GM12892 (cell line): ENCODE data around the gene RPL10A.

Experiments used
- POLR2A ChIP-seq: IDR thresholded peaks from 2 replicates; pipeline ENCODE4 v1.6.1; 2011; ENCODE audit warnings: low read depth, low read length, control low read depth
- POLR2AphosphoS5 ChIP-seq: IDR thresholded peaks from 2 replicates; pipeline ENCODE4 v1.6.1; 2011; ENCODE audit warnings: low read depth, low read length, control low read depth
- TAF1 ChIP-seq: IDR thresholded peaks from 2 replicates; pipeline ENCODE4 v1.6.1; 2011; ENCODE audit warnings: low read depth, mild to moderate bottlenecking, control low read depth, low read length, borderline replicate concordance

DNA sequence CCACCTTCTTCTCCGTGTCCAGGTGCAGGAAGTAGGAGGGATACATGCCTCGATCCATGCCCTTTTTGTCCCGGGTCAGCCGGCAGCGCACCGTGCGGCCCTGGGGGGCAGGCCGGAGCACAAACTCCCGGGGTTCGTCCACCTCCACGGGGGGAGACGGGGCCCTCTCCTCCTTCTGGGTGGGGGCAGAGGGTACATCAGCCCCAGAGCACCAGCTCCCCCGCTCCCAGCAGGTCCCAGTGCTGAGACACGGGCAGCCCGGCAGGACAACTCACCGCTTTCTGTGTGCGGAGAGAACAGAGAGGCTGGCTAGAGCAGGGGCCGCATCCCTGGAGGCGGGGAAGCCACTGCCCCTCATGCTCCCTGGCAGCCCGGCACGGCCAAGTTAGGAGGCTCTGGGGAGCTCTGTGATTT, 37.8 kb downstream of the RPL10A start:
- no peak for TF ChIP-seq POLR2AphosphoS5
- TF ChIP-seq POLR2A: no peak
- no peak for TF ChIP-seq TAF1
